HCT116 (cell line): Measurements from ENCODE around the gene HILPDA.

Experiments used
- CEBPB ChIP-seq: IDR thresholded peaks from 2 replicates; pipeline ENCODE4 v1.6.1; 2012; ENCODE audit warnings: low read depth
- EZH2 ChIP-seq: fragments of 200-600 bp; sonication (generic); IDR thresholded peaks from 2 replicates; pipeline ENCODE4 v1.6.1; 2017; ENCODE audit warnings: antibody characterized with exemption, mixed run types
- POLR2A ChIP-seq: IDR thresholded peaks from 2 replicates; pipeline ENCODE4 v1.7.0; 2011; ENCODE audit warnings: borderline replicate concordance; ENCODE audit not compliant: insufficient read depth, insufficient read length; ENCODE audit errors: extremely low read depth
- YY1 ChIP-seq: IDR thresholded peaks from 2 replicates; pipeline ENCODE4 v1.6.1; 2011; ENCODE audit warnings: low read length, low read depth, moderate library complexity, mild to moderate bottlenecking; ENCODE audit not compliant: insufficient replicate concordance; ENCODE audit errors: extremely low read depth
- TF ChIP-seq, protein P1 (sequence below), 3 experiments: fragments of 200-600 bp in 1 of 3; sonication (generic) in 1 of 3; IDR thresholded peaks in 2 of 3; conservative IDR thresholded peaks in 1 of 3; 2 replicates each; pipeline ENCODE4 v1.5.1; 2012 to 2017; ENCODE audit warnings: low read depth in 2 of 3, low read length in 2 of 3, antibody characterized with exemption in 1 of 3, borderline replicate concordance in 1 of 3, control low read depth in 1 of 3, mild to moderate bottlenecking in 1 of 3, mixed read lengths in 1 of 3, mixed run types in 1 of 3, moderate library complexity in 1 of 3; ENCODE audit not compliant: insufficient read depth in 1 of 3
- TF ChIP-seq, protein P2 (sequence below): IDR thresholded peaks from 2 replicates; pipeline ENCODE4 v1.6.1; 2012; ENCODE audit warnings: low read depth
- TF ChIP-seq, protein P3 (sequence below): IDR thresholded peaks from 2 replicates; pipeline ENCODE4 v1.6.1; 2011; ENCODE audit warnings: mild to moderate bottlenecking, low read length, moderate library complexity; ENCODE audit not compliant: insufficient replicate concordance; ENCODE audit errors: extremely low read depth

DNA sequence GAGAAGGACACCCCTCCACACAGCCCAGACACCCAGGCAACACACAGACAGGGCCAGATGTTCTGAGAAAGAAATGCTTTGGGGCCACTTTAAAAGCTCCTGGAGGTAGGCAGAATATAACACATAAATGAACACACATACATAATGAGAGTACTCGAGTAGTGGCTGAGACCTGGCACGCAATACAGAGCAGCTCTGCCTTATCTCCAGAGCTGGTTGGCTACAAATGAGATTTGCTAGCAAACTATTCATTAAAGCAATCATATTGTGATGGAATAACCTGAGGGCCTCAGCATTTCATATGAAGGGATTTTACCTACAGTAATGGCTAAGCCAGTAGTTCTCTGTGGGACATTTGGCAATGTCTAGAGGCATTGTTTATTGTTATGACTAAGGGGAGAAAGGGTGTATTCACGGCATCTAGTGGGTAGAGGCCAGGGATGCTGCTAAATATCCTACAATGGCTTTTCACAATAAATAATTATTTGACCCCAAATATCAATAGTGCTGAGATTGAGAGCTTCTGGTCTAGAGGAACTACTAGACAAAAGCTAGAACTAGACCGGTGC is 40.4 kb upstream of the HILPDA start:
- TF ChIP-seq, protein P1, sequence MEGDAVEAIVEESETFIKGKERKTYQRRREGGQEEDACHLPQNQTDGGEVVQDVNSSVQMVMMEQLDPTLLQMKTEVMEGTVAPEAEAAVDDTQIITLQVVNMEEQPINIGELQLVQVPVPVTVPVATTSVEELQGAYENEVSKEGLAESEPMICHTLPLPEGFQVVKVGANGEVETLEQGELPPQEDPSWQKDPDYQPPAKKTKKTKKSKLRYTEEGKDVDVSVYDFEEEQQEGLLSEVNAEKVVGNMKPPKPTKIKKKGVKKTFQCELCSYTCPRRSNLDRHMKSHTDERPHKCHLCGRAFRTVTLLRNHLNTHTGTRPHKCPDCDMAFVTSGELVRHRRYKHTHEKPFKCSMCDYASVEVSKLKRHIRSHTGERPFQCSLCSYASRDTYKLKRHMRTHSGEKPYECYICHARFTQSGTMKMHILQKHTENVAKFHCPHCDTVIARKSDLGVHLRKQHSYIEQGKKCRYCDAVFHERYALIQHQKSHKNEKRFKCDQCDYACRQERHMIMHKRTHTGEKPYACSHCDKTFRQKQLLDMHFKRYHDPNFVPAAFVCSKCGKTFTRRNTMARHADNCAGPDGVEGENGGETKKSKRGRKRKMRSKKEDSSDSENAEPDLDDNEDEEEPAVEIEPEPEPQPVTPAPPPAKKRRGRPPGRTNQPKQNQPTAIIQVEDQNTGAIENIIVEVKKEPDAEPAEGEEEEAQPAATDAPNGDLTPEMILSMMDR (IDR thresholded peaks at IDR 0.05 in 2 of 3, conservative IDR thresholded peaks at IDR 0.05 in 1 of 3; ENCODE audit: borderline replicate concordance in 1 of 3, insufficient read depth in 1 of 3, low read depth in 2 of 3, low read length in 2 of 3) = no peak
- TF ChIP-seq CEBPB = no peak
- TF ChIP-seq EZH2 = no peak
- TF ChIP-seq POLR2A = no peak
- TF ChIP-seq, protein P2, sequence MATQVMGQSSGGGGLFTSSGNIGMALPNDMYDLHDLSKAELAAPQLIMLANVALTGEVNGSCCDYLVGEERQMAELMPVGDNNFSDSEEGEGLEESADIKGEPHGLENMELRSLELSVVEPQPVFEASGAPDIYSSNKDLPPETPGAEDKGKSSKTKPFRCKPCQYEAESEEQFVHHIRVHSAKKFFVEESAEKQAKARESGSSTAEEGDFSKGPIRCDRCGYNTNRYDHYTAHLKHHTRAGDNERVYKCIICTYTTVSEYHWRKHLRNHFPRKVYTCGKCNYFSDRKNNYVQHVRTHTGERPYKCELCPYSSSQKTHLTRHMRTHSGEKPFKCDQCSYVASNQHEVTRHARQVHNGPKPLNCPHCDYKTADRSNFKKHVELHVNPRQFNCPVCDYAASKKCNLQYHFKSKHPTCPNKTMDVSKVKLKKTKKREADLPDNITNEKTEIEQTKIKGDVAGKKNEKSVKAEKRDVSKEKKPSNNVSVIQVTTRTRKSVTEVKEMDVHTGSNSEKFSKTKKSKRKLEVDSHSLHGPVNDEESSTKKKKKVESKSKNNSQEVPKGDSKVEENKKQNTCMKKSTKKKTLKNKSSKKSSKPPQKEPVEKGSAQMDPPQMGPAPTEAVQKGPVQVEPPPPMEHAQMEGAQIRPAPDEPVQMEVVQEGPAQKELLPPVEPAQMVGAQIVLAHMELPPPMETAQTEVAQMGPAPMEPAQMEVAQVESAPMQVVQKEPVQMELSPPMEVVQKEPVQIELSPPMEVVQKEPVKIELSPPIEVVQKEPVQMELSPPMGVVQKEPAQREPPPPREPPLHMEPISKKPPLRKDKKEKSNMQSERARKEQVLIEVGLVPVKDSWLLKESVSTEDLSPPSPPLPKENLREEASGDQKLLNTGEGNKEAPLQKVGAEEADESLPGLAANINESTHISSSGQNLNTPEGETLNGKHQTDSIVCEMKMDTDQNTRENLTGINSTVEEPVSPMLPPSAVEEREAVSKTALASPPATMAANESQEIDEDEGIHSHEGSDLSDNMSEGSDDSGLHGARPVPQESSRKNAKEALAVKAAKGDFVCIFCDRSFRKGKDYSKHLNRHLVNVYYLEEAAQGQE = no peak
- TF ChIP-seq, protein P3, sequence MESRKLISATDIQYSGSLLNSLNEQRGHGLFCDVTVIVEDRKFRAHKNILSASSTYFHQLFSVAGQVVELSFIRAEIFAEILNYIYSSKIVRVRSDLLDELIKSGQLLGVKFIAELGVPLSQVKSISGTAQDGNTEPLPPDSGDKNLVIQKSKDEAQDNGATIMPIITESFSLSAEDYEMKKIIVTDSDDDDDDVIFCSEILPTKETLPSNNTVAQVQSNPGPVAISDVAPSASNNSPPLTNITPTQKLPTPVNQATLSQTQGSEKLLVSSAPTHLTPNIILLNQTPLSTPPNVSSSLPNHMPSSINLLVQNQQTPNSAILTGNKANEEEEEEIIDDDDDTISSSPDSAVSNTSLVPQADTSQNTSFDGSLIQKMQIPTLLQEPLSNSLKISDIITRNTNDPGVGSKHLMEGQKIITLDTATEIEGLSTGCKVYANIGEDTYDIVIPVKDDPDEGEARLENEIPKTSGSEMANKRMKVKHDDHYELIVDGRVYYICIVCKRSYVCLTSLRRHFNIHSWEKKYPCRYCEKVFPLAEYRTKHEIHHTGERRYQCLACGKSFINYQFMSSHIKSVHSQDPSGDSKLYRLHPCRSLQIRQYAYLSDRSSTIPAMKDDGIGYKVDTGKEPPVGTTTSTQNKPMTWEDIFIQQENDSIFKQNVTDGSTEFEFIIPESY = no peak
- no peak for TF ChIP-seq YY1
